AG10803 (cell line): ENCODE data around the gene H2BK1.

Experiments
- DNase-seq: peaks from one replicate; pipeline ENCODE4 v3.0.0; 2010; ENCODE audit warnings: low read depth
- H3K4me3 ChIP-seq: 2 replicates; pipeline ENCODE4 v1.5.1; 2011; ENCODE audit warnings: mild to moderate bottlenecking, low read length, control low read depth
- TF ChIP-seq, protein P1 (sequence below): conservative IDR thresholded peaks from 2 replicates; pipeline ENCODE4 v1.5.1; 2011; ENCODE audit warnings: mild to moderate bottlenecking, low read length, control low read depth, inconsistent platforms

The H2BK1 gene

DNA sequence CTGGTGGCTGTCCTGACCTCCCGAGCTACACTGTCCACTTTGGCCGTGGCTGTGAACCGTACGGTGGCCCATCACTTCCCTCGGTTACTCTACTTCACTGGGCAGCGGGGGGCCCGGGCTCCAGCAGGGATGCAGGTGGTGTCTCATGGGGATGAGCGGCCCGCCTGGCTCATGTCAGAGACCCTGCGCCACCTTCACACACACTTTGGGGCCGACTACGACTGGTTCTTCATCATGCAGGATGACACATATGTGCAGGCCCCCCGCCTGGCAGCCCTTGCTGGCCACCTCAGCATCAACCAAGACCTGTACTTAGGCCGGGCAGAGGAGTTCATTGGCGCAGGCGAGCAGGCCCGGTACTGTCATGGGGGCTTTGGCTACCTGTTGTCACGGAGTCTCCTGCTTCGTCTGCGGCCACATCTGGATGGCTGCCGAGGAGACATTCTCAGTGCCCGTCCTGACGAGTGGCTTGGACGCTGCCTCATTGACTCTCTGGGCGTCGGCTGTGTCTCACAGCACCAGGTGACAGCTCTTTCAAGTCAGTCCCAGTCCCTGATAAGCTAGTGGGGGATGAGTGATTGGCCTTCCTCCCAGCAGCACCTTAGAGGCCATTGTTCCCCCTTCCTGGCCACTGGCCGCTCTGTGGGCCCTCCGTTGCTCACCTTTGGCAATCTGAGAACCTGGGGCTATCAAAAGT is 25.0 kb upstream of the H2BK1 start:
- no peak for DNase-seq
- TF ChIP-seq, protein P1, sequence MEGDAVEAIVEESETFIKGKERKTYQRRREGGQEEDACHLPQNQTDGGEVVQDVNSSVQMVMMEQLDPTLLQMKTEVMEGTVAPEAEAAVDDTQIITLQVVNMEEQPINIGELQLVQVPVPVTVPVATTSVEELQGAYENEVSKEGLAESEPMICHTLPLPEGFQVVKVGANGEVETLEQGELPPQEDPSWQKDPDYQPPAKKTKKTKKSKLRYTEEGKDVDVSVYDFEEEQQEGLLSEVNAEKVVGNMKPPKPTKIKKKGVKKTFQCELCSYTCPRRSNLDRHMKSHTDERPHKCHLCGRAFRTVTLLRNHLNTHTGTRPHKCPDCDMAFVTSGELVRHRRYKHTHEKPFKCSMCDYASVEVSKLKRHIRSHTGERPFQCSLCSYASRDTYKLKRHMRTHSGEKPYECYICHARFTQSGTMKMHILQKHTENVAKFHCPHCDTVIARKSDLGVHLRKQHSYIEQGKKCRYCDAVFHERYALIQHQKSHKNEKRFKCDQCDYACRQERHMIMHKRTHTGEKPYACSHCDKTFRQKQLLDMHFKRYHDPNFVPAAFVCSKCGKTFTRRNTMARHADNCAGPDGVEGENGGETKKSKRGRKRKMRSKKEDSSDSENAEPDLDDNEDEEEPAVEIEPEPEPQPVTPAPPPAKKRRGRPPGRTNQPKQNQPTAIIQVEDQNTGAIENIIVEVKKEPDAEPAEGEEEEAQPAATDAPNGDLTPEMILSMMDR, result no peak
- no peak overlapping the region for H3K4me3 ChIP-seq

DNA sequence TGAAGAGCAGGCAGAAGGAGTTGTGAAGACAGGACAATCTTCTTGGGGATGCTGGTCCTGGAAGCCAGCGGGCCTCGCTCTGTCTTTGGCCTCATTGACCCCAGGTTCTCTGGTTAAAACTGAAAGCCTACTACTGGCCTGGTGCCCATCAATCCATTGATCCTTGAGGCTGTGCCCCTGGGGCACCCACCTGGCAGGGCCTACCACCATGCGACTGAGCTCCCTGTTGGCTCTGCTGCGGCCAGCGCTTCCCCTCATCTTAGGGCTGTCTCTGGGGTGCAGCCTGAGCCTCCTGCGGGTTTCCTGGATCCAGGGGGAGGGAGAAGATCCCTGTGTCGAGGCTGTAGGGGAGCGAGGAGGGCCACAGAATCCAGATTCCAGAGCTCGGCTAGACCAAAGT is 23.5 kb upstream of the H2BK1 start:
- TF ChIP-seq, protein P1, result no peak
- peak overlapping the region; percentile 95 for H3K4me3 ChIP-seq
- DNase-seq, result no peak

DNA sequence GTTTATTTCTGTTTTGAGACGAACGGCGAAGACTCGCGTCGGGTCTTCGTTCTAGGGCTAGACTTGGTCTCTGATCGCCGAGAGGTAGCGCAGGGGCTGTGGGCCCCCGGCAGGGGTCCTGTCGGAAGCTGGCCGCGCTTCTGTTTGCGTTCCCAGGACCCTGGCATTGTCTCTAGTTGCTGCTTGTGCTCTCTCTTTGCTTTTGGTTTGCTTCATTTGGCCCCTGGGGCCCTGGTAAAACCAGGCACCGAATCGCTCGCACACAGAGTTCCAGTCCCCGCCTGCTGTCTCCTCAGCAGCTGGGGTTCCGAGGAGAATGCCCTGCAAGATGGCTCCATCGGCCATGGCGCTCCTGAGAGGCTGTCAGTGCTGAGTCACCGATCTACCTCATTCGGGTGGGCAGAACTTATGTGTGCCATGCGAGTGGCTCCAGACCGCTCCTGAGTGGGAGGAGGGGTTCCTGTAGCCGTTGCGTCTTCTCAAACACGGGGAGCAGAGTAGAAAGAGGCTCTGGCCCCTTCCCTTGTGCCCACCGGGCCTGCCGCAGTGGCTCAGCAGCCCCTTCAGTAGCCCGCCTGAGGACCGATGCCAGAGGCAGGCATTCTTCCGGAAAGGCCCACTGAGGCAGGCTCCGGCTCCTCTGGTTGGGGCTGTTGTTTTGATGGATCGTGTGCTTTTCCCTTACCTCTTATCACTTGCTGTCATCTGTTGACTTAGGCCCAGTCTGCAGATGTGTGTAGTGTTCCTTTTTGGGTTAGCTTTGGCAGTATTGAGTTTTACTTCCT is 22.8 kb upstream of the H2BK1 start:
- peak overlapping the region; percentile 95 for H3K4me3 ChIP-seq
- TF ChIP-seq, protein P1, result no peak
- DNase-seq, result peak; percentile 75

DNA sequence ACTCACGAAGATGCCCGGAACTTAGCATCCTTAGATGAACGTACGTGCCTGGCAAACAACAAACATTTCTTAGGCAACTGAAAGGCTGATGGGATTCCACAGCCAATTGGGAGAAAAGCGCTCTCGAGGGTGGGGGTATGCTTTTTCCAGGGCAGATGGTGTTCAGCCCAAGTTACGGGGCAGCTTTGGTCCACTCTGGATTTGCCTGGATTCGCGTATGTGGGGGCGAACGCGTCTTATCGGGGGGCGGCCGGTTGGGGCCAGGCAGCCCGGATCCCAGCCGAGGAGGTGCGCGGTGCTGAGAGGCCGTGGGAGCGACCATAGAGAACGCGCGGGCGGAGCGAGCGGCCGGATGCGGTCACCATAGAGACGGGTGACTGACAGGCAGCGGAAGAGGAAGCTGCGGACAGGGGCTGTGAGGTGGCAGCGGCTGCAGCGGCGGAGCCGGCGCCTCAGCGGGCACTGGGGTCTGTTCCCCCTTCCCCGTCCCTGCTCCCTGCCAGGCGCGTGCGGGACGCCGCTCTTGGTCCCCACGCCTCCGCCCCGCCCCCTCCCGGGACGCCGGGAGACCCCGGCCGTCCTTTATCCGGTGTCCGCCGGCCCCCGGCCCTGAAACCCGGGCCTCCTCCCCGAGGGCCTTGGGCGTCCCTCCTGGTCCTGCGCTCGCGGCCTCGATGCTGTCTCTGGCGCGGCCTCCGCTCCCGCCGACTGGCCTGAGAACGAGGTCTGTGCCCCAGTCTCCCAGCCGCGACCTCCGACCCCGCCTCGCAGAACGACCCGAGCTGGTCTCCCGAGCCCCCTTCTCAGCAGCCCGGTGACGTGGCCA is 22.0 kb upstream of the H2BK1 start, which contains the start of gene CHPF2:
Gene CHPF2, plus strand, starts transcription at position 393 of the 826 bp plus-strand sequence. CDS start 1,529 bp downstream, outside the sequence.
- peak within 1 kb of the TSS; percentile 95 for H3K4me3 ChIP-seq
- DNase-seq, result peak; percentile 85
- TF ChIP-seq, protein P1, result no peak

DNA sequence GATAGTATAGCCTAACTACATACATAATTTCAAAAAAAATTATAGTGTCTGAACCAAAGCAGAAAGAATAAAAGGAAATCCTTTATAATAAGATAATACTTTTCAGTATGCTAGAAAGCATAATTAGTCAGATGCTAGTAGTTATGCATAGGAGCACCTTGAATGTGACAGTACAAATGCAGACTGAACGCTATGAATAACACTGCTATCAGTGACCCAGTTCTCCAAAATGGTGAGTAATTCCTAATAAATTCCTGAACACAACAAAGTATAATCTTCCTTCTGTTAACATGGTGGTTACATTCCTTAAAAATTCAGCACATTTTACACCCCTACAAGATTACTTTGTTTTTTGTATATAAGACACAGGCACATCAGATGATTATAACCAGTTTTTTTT is 20.8 kb upstream of the H2BK1 start:
- TF ChIP-seq, protein P1, result no peak

DNA sequence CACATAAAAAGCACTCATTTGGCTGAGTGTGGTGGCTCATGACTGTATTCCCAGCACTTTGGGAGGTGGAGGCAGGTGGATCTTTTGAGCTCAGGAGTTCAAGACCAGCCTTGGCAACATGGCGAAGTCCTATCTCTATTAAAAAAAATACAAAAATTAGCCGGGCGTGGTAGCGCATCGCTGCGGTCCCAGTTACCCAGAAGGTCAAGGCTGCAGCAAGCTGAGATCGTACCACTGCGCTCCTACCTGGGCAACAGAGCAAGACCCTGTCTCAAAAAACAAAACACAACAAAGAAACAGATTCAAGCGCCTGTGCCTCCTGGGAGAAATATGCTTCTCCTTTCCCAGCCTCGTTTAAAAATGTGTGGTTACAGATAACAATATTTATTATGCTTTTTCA is 19.0 kb upstream of the H2BK1 start:
- no peak for DNase-seq
- TF ChIP-seq, protein P1, result no peak
- H3K4me3 ChIP-seq, result no peak overlapping the region

More for the DNA sequence above, 20.8 kb upstream of the H2BK1 start:
- DNase-seq, result no peak
- no peak overlapping the region for H3K4me3 ChIP-seq
